ENCODE results near the gene SHISA2.
"Not testable (repeated sequence)": the region's sequence is repeated elsewhere in the genome, so short reads cannot be mapped to it uniquely, and the experiment has no call there.

SHISA2 gene

GRCh38 chr13:26051657-26052311, at the start of gene SHISA2:
Gene SHISA2 (minus strand): TSS chr13:26052016. CDS start chr13:26050975, 1,041 bp downstream.
- H3K4me3 ChIP-seq (ENCODE audit: insufficient read length, low read depth), result peak within 1 kb of the TSS; percentile 50
- H3K4me1 ChIP-seq (ENCODE audit: insufficient read depth, insufficient read length), result peaks cover 2% of the 10 kb centered on the region
- DNase-seq (ENCODE audit: low read depth, low spot score), result no peak
- H3K36me3 ChIP-seq (ENCODE audit: insufficient read depth, insufficient read length, low read length), result no peaks in the 10 kb centered on the region
- peak within 1 kb of the TSS; percentile 80 for H3K9ac ChIP-seq (ENCODE audit: insufficient read length, low read depth)
- H3K27me3 ChIP-seq (ENCODE audit: insufficient read depth, insufficient read length), result peaks cover 53% of the 10 kb centered on the region
- H3K9me3 ChIP-seq (ENCODE audit: insufficient read depth, low read length), result no peaks in the 10 kb centered on the region
- TF ChIP-seq YY1 (IDR thresholded peaks at IDR 0.05; ENCODE audit: insufficient read depth, insufficient read length) (no peak), ZNF274 (IDR thresholded peaks at IDR 0.05; ENCODE audit: low read depth, low read length) (no peak), SUZ12 (IDR thresholded peaks at IDR 0.05; ENCODE audit: extremely low read depth, insufficient read depth, insufficient read length) (no peak)

GRCh38 chr13:26095846-26096610, 44.2 kb upstream of the SHISA2 start:
- no peaks in the 10 kb centered on the region for H3K36me3 ChIP-seq (ENCODE audit: insufficient read depth, insufficient read length, low read length)
- TF ChIP-seq SUZ12 (IDR thresholded peaks at IDR 0.05; ENCODE audit: extremely low read depth, insufficient read depth, insufficient read length) (no peak), YY1 (IDR thresholded peaks at IDR 0.05; ENCODE audit: insufficient read depth, insufficient read length) (no peak), ZNF274 (IDR thresholded peaks at IDR 0.05; ENCODE audit: low read depth, low read length) (no peak)
- H3K4me1 ChIP-seq (ENCODE audit: insufficient read depth, insufficient read length), result no peaks in the 10 kb centered on the region
- no peaks in the 10 kb centered on the region for H3K27me3 ChIP-seq (ENCODE audit: insufficient read depth, insufficient read length)
- no peak for DNase-seq (ENCODE audit: low read depth, low spot score)
- no peaks in the 10 kb centered on the region for H3K9me3 ChIP-seq (ENCODE audit: insufficient read depth, low read length)
- H3K4me3 ChIP-seq (ENCODE audit: insufficient read length, low read depth), result no peak overlapping the region
- no peak overlapping the region for H3K9ac ChIP-seq (ENCODE audit: insufficient read length, low read depth)

GRCh38 chr13:26095338-26095737, 43.5 kb upstream of the SHISA2 start:
- H3K36me3 ChIP-seq (ENCODE audit: insufficient read depth, insufficient read length, low read length), result no peaks in the 10 kb centered on the region
- no peak overlapping the region for H3K4me3 ChIP-seq (ENCODE audit: insufficient read length, low read depth)
- TF ChIP-seq ZNF274 (IDR thresholded peaks at IDR 0.05; ENCODE audit: low read depth, low read length) (no peak), SUZ12 (IDR thresholded peaks at IDR 0.05; ENCODE audit: extremely low read depth, insufficient read depth, insufficient read length) (no peak), YY1 (IDR thresholded peaks at IDR 0.05; ENCODE audit: insufficient read depth, insufficient read length) (no peak)
- no peak overlapping the region for H3K9ac ChIP-seq (ENCODE audit: insufficient read length, low read depth)
- no peaks in the 10 kb centered on the region for H3K9me3 ChIP-seq (ENCODE audit: insufficient read depth, low read length)
- H3K4me1 ChIP-seq (ENCODE audit: insufficient read depth, insufficient read length), result no peaks in the 10 kb centered on the region
- H3K27me3 ChIP-seq (ENCODE audit: insufficient read depth, insufficient read length), result no peaks in the 10 kb centered on the region
- DNase-seq (ENCODE audit: low read depth, low spot score), result no peak

GRCh38 chr13:26076821-26077220, 25.0 kb upstream of the SHISA2 start:
- not testable (repeated sequence) for H3K9ac ChIP-seq (ENCODE audit: insufficient read length, low read depth); H3K36me3 ChIP-seq (ENCODE audit: insufficient read depth, insufficient read length, low read length); DNase-seq (ENCODE audit: low read depth, low spot score); H3K9me3 ChIP-seq (ENCODE audit: insufficient read depth, low read length); H3K27me3 ChIP-seq (ENCODE audit: insufficient read depth, insufficient read length); H3K4me3 ChIP-seq (ENCODE audit: insufficient read length, low read depth); H3K4me1 ChIP-seq (ENCODE audit: insufficient read depth, insufficient read length)

DNA sequence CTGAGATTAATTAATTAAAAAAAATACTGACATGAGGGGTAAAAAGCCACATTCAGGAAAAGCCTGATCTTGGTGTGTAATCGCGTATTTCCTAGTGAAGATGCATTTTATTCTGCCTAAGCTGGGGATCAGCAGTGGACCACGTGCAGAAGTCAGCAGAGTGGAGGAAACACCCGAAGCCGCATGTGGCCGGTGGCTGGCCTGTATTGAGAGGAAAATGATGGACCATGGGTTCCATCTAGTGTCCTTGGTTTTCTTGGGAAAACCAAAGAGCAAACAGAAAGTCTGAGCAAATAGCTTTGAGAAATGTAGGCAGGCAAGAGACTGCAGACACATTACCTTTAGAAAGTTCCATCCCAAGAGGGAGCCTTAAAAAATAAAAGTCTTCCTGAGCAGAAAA, 23.7 kb upstream of the SHISA2 start:
- TF ChIP-seq ZNF274 (IDR thresholded peaks at IDR 0.05; ENCODE audit: low read depth, low read length), result no peak
- TF ChIP-seq SUZ12 (IDR thresholded peaks at IDR 0.05; ENCODE audit: extremely low read depth, insufficient read depth, insufficient read length), result no peak
- TF ChIP-seq YY1 (IDR thresholded peaks at IDR 0.05; ENCODE audit: insufficient read depth, insufficient read length), result no peak
- no peaks in the 10 kb centered on the region for H3K36me3 ChIP-seq (ENCODE audit: insufficient read depth, insufficient read length, low read length)
- no peak overlapping the region for H3K9ac ChIP-seq (ENCODE audit: insufficient read length, low read depth)
- no peaks in the 10 kb centered on the region for H3K9me3 ChIP-seq (ENCODE audit: insufficient read depth, low read length)
- no peaks in the 10 kb centered on the region for H3K4me1 ChIP-seq (ENCODE audit: insufficient read depth, insufficient read length)
- no peak for DNase-seq (ENCODE audit: low read depth, low spot score)
- peaks cover 3% of the 10 kb centered on the region for H3K27me3 ChIP-seq (ENCODE audit: insufficient read depth, insufficient read length)
- no peak overlapping the region for H3K4me3 ChIP-seq (ENCODE audit: insufficient read length, low read depth)

- H3K36me3 ChIP-seq (ENCODE audit: insufficient read depth, insufficient read length, low read length), result no peaks in the 10 kb centered on the region
- peaks cover 3% of the 10 kb centered on the region for H3K27me3 ChIP-seq (ENCODE audit: insufficient read depth, insufficient read length)
- no peaks in the 10 kb centered on the region for H3K4me1 ChIP-seq (ENCODE audit: insufficient read depth, insufficient read length)
- no peak overlapping the region for H3K4me3 ChIP-seq (ENCODE audit: insufficient read length, low read depth)
- H3K9ac ChIP-seq (ENCODE audit: insufficient read length, low read depth), result no peak overlapping the region
- TF ChIP-seq SUZ12 (IDR thresholded peaks at IDR 0.05; ENCODE audit: extremely low read depth, insufficient read depth, insufficient read length), result no peak
- TF ChIP-seq ZNF274 (IDR thresholded peaks at IDR 0.05; ENCODE audit: low read depth, low read length), result no peak
- TF ChIP-seq YY1 (IDR thresholded peaks at IDR 0.05; ENCODE audit: insufficient read depth, insufficient read length), result no peak
- no peak for DNase-seq (ENCODE audit: low read depth, low spot score)
- no peaks in the 10 kb centered on the region for H3K9me3 ChIP-seq (ENCODE audit: insufficient read depth, low read length)
Measured at GRCh38 chr13:26074706-26075105, 22.9 kb upstream of the SHISA2 start.

DNA sequence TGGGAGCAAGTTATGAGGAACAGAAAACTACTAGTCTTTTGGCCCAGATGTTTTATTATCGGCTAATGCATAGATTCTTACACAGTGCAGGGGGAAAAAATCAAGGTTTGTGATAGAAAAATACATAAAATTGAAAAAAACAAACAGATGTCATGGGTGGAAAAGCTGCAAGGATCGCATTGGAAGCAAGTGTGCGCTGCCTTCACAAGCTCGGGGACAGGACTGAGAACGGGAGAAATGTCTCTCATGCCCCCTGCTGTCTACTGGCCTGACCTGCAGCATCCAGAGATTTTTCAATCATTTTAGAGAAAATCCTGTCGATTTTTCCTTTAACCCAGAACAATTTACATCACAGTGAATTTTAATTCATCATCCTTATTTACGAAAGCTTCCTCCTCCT, 20.5 kb upstream of the SHISA2 start:
- not testable (repeated sequence) for H3K9ac ChIP-seq (ENCODE audit: insufficient read length, low read depth); H3K4me3 ChIP-seq (ENCODE audit: insufficient read length, low read depth); H3K9me3 ChIP-seq (ENCODE audit: insufficient read depth, low read length); H3K4me1 ChIP-seq (ENCODE audit: insufficient read depth, insufficient read length); H3K36me3 ChIP-seq (ENCODE audit: insufficient read depth, insufficient read length, low read length); H3K27me3 ChIP-seq (ENCODE audit: insufficient read depth, insufficient read length); DNase-seq (ENCODE audit: low read depth, low spot score)

Measured in NT2/D1 (cell line).